Ishikawa (cell line): ENCODE results near the gene PPP1R13B.

ENCODE experiments used
- CEBPB ChIP-seq: IDR thresholded peaks from 2 replicates; pipeline ENCODE4 v1.6.1; 2012
- EP300 ChIP-seq: IDR thresholded peaks from 2 replicates; pipeline ENCODE4 v1.6.1; 2012; ENCODE audit warnings: borderline replicate concordance
- MAX ChIP-seq: IDR thresholded peaks from 2 replicates; pipeline ENCODE4 v1.6.1; 2012
- NFIC ChIP-seq: IDR thresholded peaks from 2 replicates; pipeline ENCODE4 v1.6.1; 2012
- RAD21 ChIP-seq: IDR thresholded peaks from 2 replicates; pipeline ENCODE4 v1.6.1; 2012; ENCODE audit warnings: low read depth
- REST ChIP-seq: IDR thresholded peaks from 2 replicates; pipeline ENCODE4 v1.6.1; 2012; ENCODE audit warnings: low read depth, mild to moderate bottlenecking
- TAF1 ChIP-seq: IDR thresholded peaks from 2 replicates; pipeline ENCODE4 v1.6.1; 2012; ENCODE audit warnings: low read depth, mild to moderate bottlenecking
- TEAD4 ChIP-seq: IDR thresholded peaks from 2 replicates; pipeline ENCODE4 v1.6.1; 2012
- YY1 ChIP-seq: IDR thresholded peaks from 2 replicates; pipeline ENCODE4 v1.6.1; 2012; ENCODE audit warnings: low read depth

GRCh38 chr14:103685276-103686211 is 161.8 kb downstream of the PPP1R13B start:
- no peak for TF ChIP-seq EP300
- no peak for TF ChIP-seq CEBPB
- no peak for TF ChIP-seq YY1
- TF ChIP-seq RAD21, result no peak
- no peak for TF ChIP-seq REST
- no peak for TF ChIP-seq TAF1
- no peak for TF ChIP-seq MAX
- no peak for TF ChIP-seq NFIC
- TF ChIP-seq TEAD4, result no peak
